ENCODE data around the gene ATAD2B.

Gene ATAD2B

GRCh38 chr2:23837871-23838270, 89.1 kb downstream of the ATAD2B start:
- no peak for DNase-seq (ENCODE audit: low read depth in 2 of 2)

DNA sequence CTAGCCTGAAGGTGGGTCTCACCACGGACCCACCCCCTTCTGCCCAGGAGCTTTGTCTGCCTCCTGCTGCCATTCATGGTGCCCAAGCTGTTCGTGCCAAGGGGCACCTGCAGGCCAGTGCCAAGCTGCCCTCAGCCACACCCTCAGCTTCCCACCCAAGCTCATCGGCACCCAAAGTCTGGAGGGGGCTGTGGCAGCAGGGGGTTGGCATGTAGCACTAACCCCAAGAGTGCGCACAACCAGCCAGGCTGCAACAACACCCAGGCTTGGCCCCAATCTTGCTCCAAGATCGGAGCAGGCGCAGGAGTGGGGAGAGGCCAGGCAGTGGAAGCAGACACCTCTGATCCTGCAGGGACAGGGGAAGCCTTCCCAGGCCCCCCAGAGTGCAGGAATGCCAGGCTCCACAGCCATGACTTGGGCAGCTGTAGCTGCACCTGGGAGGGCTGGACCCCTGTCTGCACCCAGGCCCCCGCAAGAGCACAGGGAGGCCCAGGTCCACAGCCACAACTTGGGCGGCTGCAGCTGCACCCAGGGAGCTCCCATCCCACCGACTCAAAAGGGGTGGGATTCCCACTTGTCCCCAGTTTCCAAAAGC, 89.9 kb downstream of the ATAD2B start:
- DNase-seq (ENCODE audit: low read depth in 2 of 2), result no peak

GRCh38 chr2:23836505-23836904, 90.4 kb downstream of the ATAD2B start:
- no peak for DNase-seq (ENCODE audit: low read depth in 2 of 2)

DNA sequence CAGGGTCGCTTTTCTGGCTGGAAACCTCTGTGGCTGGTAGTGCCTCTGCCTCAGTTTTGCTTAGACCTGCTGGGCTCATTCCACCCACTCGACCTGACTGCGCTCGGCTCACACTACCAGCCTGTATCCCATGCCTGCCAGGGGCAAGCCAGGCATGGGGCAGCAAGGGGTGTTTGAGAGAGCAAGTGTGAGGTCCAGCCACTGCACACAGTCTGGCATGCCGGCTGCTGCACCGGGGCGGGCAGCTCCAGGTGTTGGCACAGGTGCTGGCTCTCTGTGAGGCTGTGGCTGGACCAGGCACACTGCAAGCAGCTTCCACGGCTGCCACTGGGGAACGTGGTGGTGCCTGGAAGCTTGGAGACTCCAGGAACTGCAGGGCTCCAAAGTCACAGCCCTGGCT, 90.9 kb downstream of the ATAD2B start:
- no peak for DNase-seq (ENCODE audit: low read depth in 2 of 2)

GRCh38 chr2:23835423-23835822, 91.5 kb downstream of the ATAD2B start:
- DNase-seq (ENCODE audit: low read depth in 2 of 2), result no peak

DNA sequence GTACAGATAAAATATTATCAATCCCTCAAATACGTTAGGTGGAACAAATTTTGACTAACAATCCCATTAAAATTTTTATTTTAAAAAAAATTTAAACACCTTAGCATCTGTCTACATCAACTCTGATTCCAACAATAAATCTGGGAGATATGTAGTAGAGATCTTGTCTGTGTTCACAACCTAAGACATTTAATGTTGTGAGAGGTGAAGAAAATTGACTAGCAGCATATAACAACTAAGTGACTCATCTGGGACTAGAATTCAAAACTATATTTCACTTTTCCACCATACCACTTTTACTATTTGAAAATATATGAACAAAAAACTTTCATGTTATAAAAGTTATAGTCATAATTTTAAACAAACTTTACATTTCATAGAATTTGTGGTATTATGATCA, 97.9 kb downstream of the ATAD2B start:
- DNase-seq (ENCODE audit: low read depth in 2 of 2), result no peak

DNA sequence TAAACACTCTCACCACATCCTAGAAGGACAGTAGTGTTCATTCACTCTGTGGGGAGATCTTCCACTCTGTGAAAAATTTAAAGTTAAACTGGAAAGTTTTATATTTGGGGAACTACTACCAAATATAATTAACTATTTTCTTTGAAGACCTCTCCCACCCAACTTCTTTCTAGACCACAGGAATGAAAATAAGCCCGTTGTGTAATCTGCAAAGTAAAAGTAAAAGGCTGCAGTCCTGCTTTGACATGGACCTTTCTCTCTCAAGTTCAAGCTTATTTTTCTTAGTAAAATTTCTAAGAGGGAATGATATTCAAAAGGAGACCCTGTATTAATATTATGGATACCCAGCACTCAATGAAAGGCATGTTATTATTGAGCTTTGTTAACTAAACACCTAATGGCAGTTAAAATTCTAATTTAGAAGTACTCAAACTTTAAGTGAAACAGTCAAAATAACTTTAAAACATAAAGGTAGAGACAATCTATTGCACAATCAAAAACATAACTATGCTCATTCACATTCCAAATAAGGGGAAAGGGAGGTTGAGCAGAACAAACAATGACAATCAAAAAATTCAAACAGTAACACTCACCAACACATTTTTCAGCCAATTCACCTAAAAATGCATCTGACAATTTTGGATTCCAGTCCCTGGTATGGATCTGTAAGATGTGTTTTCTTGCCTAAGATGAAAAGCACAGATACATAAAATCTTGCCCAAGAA, 98.5 kb downstream of the ATAD2B start:
- no peak for DNase-seq (ENCODE audit: low read depth in 2 of 2)

DNA sequence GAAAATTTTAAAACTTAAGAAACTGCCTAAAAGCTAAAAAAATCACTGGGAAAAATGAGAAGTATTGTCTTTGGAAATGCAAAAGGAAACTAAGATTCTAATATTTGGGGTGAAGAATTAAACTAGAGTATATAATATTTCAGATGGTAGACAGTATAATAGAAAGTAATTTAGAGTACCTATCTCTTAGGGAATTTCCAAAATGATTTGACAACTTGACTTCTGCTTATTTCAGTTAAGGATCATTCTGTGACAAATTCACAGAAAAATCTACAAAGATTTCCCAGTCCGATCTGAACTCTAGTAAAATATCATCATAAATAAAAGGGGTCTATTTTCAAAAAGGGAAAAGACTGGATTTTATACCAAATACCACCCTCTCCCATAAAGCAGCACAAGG, 99.6 kb downstream of the ATAD2B start:
- no peak for DNase-seq (ENCODE audit: low read depth in 2 of 2)

- no peak for DNase-seq (ENCODE audit: low read depth in 2 of 2)
These were observed 100.2 kb downstream of the ATAD2B start for GRCh38 chr2:23826771-23827170.

GRCh38 chr2:23826040-23826439, 100.9 kb downstream of the ATAD2B start:
- DNase-seq (ENCODE audit: low read depth in 2 of 2), result no peak

GRCh38 chr2:23824777-23825212, 102.1 kb downstream of the ATAD2B start:
- DNase-seq (ENCODE audit: low read depth in 2 of 2), result no peak

- DNase-seq (ENCODE audit: low read depth in 2 of 2), result no peak
These were observed 103.1 kb downstream of the ATAD2B start for GRCh38 chr2:23823863-23824262.

- no peak for DNase-seq (ENCODE audit: low read depth in 2 of 2)
These were observed 112.0 kb downstream of the ATAD2B start for GRCh38 chr2:23814963-23815362.

DNA sequence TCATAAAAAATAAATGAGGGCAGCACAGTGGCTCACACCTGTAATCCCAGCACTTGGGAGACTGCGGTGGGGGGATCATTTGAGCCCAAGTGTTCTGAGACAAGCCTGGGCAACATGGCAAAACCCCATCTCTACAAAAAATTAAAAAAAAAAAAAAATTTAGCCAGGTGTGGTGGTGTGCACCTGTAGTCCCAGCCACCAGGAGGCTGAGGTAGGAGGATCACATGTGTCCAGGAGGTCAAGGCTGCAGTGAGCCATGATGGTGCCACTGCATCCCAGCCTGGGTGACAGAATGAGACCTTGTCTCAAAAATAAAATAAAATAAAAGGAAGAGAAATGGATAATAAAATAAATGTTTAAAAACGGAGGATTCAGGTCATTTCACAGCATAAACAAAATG, 113.5 kb downstream of the ATAD2B start:
- DNase-seq (ENCODE audit: low read depth in 2 of 2), result no peak

DNA sequence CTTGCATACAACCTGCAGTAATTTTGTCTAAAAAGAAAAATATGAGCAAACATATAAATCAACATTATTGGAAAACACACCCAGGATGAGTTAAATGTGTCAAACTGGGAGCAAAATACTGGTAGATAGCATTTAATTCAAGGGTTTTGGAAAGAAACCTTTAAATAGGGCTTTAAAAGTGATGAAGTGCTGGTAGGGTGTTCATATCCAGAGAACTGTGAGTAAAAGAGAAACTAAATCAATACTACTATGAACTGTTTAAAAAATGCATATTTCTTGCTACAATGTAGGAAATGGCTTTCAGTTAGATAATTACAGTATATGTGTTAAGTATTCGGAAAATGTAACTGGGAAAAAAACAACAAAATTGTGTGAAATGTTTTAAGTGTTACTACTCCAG, 117.8 kb downstream of the ATAD2B start:
- DNase-seq (ENCODE audit: low read depth in 2 of 2), result no peak

DNA sequence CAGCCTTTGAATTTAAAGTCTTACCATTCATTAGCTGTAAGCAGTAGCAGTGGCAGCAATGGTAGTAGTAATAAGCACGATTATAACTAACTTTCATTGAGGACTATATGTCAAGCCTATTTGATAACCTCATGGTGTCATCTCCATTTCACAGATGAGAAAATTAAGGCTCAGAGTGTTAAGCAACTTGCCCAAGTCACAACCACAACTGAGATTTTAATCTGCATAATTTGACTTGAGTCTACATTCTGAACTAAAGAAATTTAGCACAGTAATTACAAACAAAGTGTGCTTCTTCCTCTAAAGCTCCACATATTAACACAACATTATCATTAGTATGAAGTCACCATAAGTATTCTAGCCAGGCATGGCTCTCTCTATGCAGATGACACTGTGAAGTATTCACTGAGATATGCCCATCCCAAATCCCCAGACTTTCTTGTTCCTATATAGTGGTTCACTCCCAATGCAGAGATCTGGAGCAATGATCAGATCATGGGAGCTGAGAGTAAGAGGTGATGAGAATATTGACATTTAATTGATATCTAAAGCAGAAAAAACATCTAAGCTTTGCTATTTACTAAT, 120.2 kb downstream of the ATAD2B start:
- no peak for DNase-seq (ENCODE audit: low read depth in 2 of 2)

DNA sequence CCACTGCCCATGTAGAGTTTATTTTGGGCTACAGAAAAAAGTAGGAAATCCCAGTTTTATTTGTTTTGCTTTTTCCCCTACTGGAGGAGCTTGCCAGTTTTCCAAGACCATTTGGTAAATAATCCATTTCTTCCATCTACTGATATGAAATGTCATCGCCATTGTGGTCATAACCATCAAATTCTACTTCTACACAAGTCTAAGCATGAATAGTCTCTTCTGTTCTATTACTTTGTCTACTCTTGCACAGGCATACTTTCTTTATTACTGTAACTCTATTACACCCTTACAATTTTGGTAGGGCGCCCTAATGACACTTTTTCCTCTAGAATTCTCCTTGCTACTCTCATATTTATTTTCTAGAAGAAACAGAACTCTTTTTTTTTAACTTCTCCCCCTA, 120.7 kb downstream of the ATAD2B start:
- no peak for DNase-seq (ENCODE audit: low read depth in 2 of 2)

DNA sequence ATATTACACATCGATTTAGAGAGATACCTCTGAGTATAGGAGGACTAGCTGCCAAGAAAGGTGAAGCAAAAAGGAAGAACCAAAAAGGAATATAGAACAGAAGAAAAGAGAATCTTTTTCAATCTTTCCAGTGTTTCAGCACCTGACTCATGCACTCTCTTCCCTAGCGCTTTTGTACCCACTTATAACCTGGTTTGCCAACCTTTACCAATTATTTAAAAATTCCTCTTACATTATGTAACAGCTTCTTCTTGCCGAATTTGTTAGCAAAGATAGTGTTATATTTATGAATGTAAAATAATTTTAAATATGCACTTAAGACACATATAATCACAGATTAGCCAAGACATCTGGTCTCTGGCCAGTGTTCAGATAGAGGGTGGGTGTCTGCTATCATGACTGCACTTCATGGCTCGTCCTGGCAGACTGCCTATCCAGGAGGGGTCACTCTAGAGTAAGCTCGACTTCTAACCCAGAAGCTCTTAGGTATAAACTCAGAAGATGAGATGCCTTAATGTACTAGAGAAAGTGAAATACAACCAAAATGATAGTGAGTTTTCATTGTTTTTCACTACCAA, 122.9 kb downstream of the ATAD2B start:
- no peak for DNase-seq (ENCODE audit: low read depth in 2 of 2)

- no peak for DNase-seq (ENCODE audit: low read depth in 2 of 2)
These were observed 123.5 kb downstream of the ATAD2B start for GRCh38 chr2:23803264-23803964.

GRCh38 chr2:23801396-23801795, 125.5 kb downstream of the ATAD2B start:
- DNase-seq (ENCODE audit: low read depth in 2 of 2), result no peak

DNA sequence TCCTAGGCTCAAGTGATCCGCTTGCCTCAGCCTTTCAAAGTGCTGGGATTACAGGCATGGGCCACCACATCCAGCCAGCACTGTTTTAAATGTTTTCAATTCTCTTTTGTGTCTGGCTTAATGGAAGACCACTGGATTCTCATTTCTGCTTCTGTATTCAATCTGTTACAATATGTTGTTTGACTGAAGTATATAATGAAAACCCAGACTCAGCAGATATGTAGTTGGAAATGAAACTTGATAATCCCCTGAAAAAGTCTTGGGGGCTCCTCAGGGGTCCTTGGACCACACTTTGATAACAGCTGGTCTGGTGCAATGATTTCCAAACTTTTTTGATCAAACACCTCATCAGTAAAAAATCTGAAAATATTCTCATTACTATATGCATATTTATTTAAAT, 132.7 kb downstream of the ATAD2B start:
- no peak for DNase-seq (ENCODE audit: low read depth in 2 of 2)

DNA sequence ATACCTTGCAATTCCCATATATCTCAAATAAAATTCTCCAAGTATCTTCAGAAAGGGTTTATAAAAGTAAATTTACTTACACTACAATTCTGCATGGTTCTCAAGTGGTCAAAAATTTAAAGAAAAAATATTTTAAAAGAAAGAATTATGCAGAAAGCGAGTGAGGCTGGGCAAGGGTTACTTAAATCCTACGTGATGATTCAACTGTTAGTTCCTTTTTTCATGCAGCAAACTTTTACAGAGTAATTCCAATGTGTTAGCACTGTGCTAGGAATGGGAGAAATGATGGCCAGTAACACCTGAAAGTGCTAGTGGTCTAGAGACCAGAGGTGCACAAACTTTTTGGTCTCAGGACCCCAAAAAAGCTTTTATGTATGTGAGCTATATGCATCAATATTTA, 133.4 kb downstream of the ATAD2B start:
- no peak for DNase-seq (ENCODE audit: low read depth in 2 of 2)
